K562 (cell line): ENCODE data around the gene PRKCQ. TPM values are rescaled to one million over a fixed set of nuclear protein-coding genes. Genes with fewer than 3 reads are reported as not detected.

Experiments used
- ATAC-seq: fragments of 200-7000 bp; cut with Tn5 transposase; 3 replicates; pipeline ENCODE4 v1.9.1; 2020; ENCODE audit warnings: moderate library complexity
- BruUV-seq: library from RNA; stranded (reverse); fragments of 400-500 nt; replicated peaks from 2 replicates; lab custom pipeline; 2021; lab: Mats Ljungman, UMichigan
- CTCF ChIA-PET: fragments of 300-600 bp; formaldehyde crosslinking; extraction: SDS; loops from one replicate; lab custom pipeline; 2021; ENCODE audit warnings: low intra/inter-chr PET ratio; lab: Yijun Ruan, JAX
- POLR2A ChIA-PET: fragments of 300-600, 350-650 bp; sonication (Branson Sonifier 250); formaldehyde crosslinking; extraction: SDS; loops from one replicate; lab custom pipeline; 2021; ENCODE audit warnings: antibody characterized with exemption, inconsistent platforms; lab: Yijun Ruan, JAX
- DNase-seq, 4 experiments: peaks; one replicate each; pipeline versions ENCODE4 v3.0.0 to v3.0.0-alpha.2; 2011 to 2018; ENCODE audit warnings: low spot score in 3 of 4, mixed read lengths in 3 of 4; ENCODE audit errors: extremely low read depth in 1 of 4
- FAIRE-seq: peaks from 2 replicates; lab custom pipeline; 2011; peaks lifted over from hg19 to GRCh38; lab: Jason Lieb, UNC
- H2AFZ ChIP-seq: 2 replicates; pipeline ENCODE4 v1.6.0; 2011; ENCODE audit warnings: low read depth, low read length, control low read depth, inconsistent platforms
- H3K27ac ChIP-seq: fragments of 200-600 bp; 3 replicates; pipeline ENCODE4 v1.8.0; 2011; ENCODE audit warnings: low read depth, mild to moderate bottlenecking, control low read depth, inconsistent platforms, low read length, moderate library complexity, mixed read lengths; ENCODE audit errors: extremely low read depth
- H3K27me3 ChIP-seq, 2 experiments: fragments of 300-600 bp in 1 of 2; 2 replicates in 1 of 2; 3 replicates in 1 of 2; pipeline versions ENCODE4 v1.6.0 to v1.8.0; 2011; ENCODE audit warnings: inconsistent platforms in 2 of 2, low read length in 2 of 2, mild to moderate bottlenecking in 1 of 2, mixed read lengths in 1 of 2, moderate library complexity in 1 of 2; ENCODE audit not compliant: control insufficient read depth in 2 of 2, insufficient read depth in 2 of 2
- H3K36me3 ChIP-seq: fragments of 300-600 bp; 3 replicates; pipeline ENCODE4 v1.8.0; 2011; ENCODE audit warnings: mild to moderate bottlenecking, low read length, inconsistent platforms; ENCODE audit not compliant: control insufficient read depth, insufficient read depth
- H3K4me1 ChIP-seq, 2 experiments: fragments of 200-600 bp in 1 of 2; replicated peaks in 1 of 2; 2 replicates in 1 of 2; 3 replicates in 1 of 2; pipeline versions ENCODE4 v1.5.1 to v1.8.0; 2011; ENCODE audit warnings: inconsistent platforms in 2 of 2, low read length in 2 of 2, mild to moderate bottlenecking in 1 of 2, mixed read lengths in 1 of 2, moderate library complexity in 1 of 2; ENCODE audit not compliant: control insufficient read depth in 2 of 2, insufficient read depth in 2 of 2
- H3K4me2 ChIP-seq: 2 replicates; pipeline ENCODE4 v1.6.1; 2011; ENCODE audit warnings: low read length, control low read depth, inconsistent platforms, mixed read lengths; ENCODE audit not compliant: insufficient read depth
- H3K4me3 ChIP-seq: fragments of 200-600 bp; sonication (generic), shearing (Covaris generic); 2 replicates; pipeline ENCODE4 v1.5.1; 2016; ENCODE audit warnings: control low read depth, inconsistent platforms
- H3K79me2 ChIP-seq: fragments of 200-600 bp; 3 replicates; pipeline ENCODE4 v1.8.0; 2011; ENCODE audit warnings: low read length, inconsistent platforms; ENCODE audit not compliant: control insufficient read depth, insufficient read depth
- H3K9ac ChIP-seq, 2 experiments: 2 replicates each; pipeline versions ENCODE4 v1.6.0 to v1.6.1; 2011; ENCODE audit warnings: low read depth in 2 of 2, low read length in 2 of 2, control low read depth in 1 of 2, inconsistent platforms in 1 of 2, mild to moderate bottlenecking in 1 of 2, mixed read lengths in 1 of 2; ENCODE audit not compliant: insufficient read depth in 1 of 2
- H3K9me1 ChIP-seq: one replicate; pipeline ENCODE4 v1.6.0; 2011; ENCODE audit warnings: inconsistent platforms, mild to moderate bottlenecking, low read length, moderate library complexity; ENCODE audit not compliant: control insufficient read depth, insufficient read depth
- H3K9me3 ChIP-seq: replicated peaks from 2 replicates; pipeline ENCODE4 v1.5.1; 2011; ENCODE audit warnings: low read depth, low read length, inconsistent platforms; ENCODE audit not compliant: control insufficient read depth, insufficient read depth
- H4K20me1 ChIP-seq: replicated peaks from 2 replicates; pipeline ENCODE4 v1.6.1; 2011; ENCODE audit warnings: low read length, inconsistent platforms, mixed read lengths; ENCODE audit not compliant: control insufficient read depth, insufficient read depth
- ETS2 ChIP-seq: IDR thresholded peaks from 2 replicates; pipeline ENCODE4 v1.6.1; 2016; ENCODE audit warnings: borderline replicate concordance, missing genetic modification characterization, mild to moderate bottlenecking, moderate library complexity, missing compliant biosample characterization; ENCODE audit not compliant: poor library complexity, severe bottlenecking
- FOXM1 ChIP-seq, 2 experiments: fragments of 450-650 bp in 1 of 2; sonication (generic) in 1 of 2; formaldehyde crosslinking in 1 of 2; IDR thresholded peaks; 2 replicates each; pipeline versions ENCODE4 v1.6.1 to v1.9.0; 2017 to 2022; ENCODE audit warnings: low read depth in 2 of 2, mild to moderate bottlenecking in 2 of 2, missing genetic modification reagents in 1 of 2, moderate library complexity in 1 of 2
- PHTF2 ChIP-seq: fragments of 250-450 bp; sonication (Bioruptor Pico); IDR thresholded peaks from 2 replicates; pipeline ENCODE4 v1.5.0; 2021; ENCODE audit warnings: mild to moderate bottlenecking
- POLR2AphosphoS2 ChIP-seq: IDR thresholded peaks from 2 replicates; pipeline ENCODE4 v1.6.1; 2012; ENCODE audit warnings: low read length, improper control_type of control experiment
- POLR2G ChIP-seq: fragments of 200-400 bp; formaldehyde crosslinking; IDR thresholded peaks from 2 replicates; pipeline ENCODE4 v1.6.1; 2017; ENCODE audit warnings: low read depth, mild to moderate bottlenecking, antibody characterized with exemption, low read length, moderate library complexity
- PYGO2 ChIP-seq: fragments of 450-650 bp; IDR thresholded peaks from 2 replicates; pipeline ENCODE4 v1.6.1; 2016; ENCODE audit warnings: mild to moderate bottlenecking, missing genetic modification characterization, moderate library complexity, missing compliant biosample characterization
- RAD51 ChIP-seq: fragments of 450-650 bp; IDR thresholded peaks from 2 replicates; pipeline ENCODE4 v1.7.1; 2016; ENCODE audit warnings: low read depth, mild to moderate bottlenecking, borderline replicate concordance
- TRIM24 ChIP-seq, 2 experiments: fragments of 450-650 bp; IDR thresholded peaks; 2 replicates each; pipeline ENCODE4 v1.6.1; 2016
- ZKSCAN1 ChIP-seq: fragments of 150-350 bp; IDR thresholded peaks from 2 replicates; pipeline ENCODE4 v1.6.1; 2016; ENCODE audit warnings: low read depth, low read length
- ZNF134 ChIP-seq: fragments of 250-450 bp; sonication (Bioruptor Pico); conservative IDR thresholded peaks from 2 replicates; pipeline ENCODE4 v1.4.0; 2020
- ZNF224 ChIP-seq: sonication (generic); formaldehyde crosslinking; IDR thresholded peaks from 2 replicates; pipeline ENCODE4 v1.8.0; 2022; ENCODE audit warnings: mild to moderate bottlenecking, missing genetic modification reagents
- ZNF77 ChIP-seq: fragments of 250-450 bp; sonication (Bioruptor Pico); IDR thresholded peaks from 2 replicates; pipeline ENCODE4 v1.5.0; 2020
- WGBS: fragments of 100-300 bp; shearing (Covaris generic); methylation state at CpG from one replicate; pipeline ENCODE4 v1.1.6; 2016; ENCODE audit warnings: low coverage, mixed read lengths; ENCODE audit not compliant: insufficient coverage; ENCODE audit errors: missing lambda C conversion rate; 5-methylcytosine and 5-hydroxymethylcytosine counted together
- in situ Hi-C: fragments of 300-500 bp; cut with MboI; formaldehyde crosslinking; loops from 4 replicates; pipeline ENCODE4 v1.15.0; 2018; ENCODE audit warnings: inconsistent platforms, mixed read lengths
- intact Hi-C: fragments of 100-400 bp; cut with micrococcal nuclease; formaldehyde crosslinking; loops from 2 replicates; pipeline ENCODE4 v1.14.2; 2022
- polyA plus RNA-seq, 8 experiments: library from polyadenylated mRNA; depleted of rRNA in 4 of 8; stranded (reverse) in 5 of 8; unstranded in 3 of 8; fragments of >200 nt; fragmentation: Nextera tagmentation in 2 of 8; fragmentation: Illumina TruSeq in 1 of 8; extraction: Ambion mirVana in 2 of 8; extraction: Trizol in 1 of 8; gene quantifications; 2 replicates each; pipeline versions ENCODE4 v1.2.1 to v1.2.3, GENCODE V29; 2011 to 2014; ENCODE audit warnings: inconsistent platforms in 1 of 8, missing spikeins in 1 of 8
- total RNA-seq, 7 experiments: library from RNA; depleted of rRNA in 6 of 7; stranded (reverse); fragments of >200 nt in 6 of 7; fragmentation: Illumina TruSeq in 2 of 7; extraction: Trizol in 2 of 7; gene quantifications; 2 replicates each; pipeline versions ENCODE4 v1.2.1 to v1.2.3, GENCODE V29; 2011 to 2021; ENCODE audit warnings: low replicate concordance in 1 of 7
- TF ChIP-seq, protein P1 (sequence below), 2 experiments: fragments of 450-650 bp in 1 of 2; sonication (generic) in 1 of 2; formaldehyde crosslinking; conservative IDR thresholded peaks; 2 replicates each; pipeline versions ENCODE4 v1.4.0 to v1.8.1; 2020 to 2022; ENCODE audit warnings: mild to moderate bottlenecking in 1 of 2, missing genetic modification reagents in 1 of 2
- TF ChIP-seq, protein P2 (sequence below): fragments of 450-650 bp; formaldehyde crosslinking; IDR thresholded peaks from 2 replicates; pipeline ENCODE4 v1.4.0; 2020; ENCODE audit warnings: mild to moderate bottlenecking, moderate library complexity
- TF ChIP-seq, protein P3 (sequence below): fragments of 250-450 bp; sonication (Bioruptor Pico); IDR thresholded peaks from 2 replicates; pipeline ENCODE4 v1.4.0; 2020; ENCODE audit warnings: borderline replicate concordance
- TF ChIP-seq, protein P4 (sequence below): IDR thresholded peaks from 2 replicates; pipeline ENCODE4 v1.6.1; 2011; ENCODE audit not compliant: insufficient read length; ENCODE audit errors: extremely low read depth

Gene PRKCQ
- total and polyA plus RNA-seq, 9 of the 15 experiments (the other 6 are each of a cell fraction or from before 2014, with no cell fraction given) = 4.4 to 23.3 (median 14.6) TPM

DNA sequence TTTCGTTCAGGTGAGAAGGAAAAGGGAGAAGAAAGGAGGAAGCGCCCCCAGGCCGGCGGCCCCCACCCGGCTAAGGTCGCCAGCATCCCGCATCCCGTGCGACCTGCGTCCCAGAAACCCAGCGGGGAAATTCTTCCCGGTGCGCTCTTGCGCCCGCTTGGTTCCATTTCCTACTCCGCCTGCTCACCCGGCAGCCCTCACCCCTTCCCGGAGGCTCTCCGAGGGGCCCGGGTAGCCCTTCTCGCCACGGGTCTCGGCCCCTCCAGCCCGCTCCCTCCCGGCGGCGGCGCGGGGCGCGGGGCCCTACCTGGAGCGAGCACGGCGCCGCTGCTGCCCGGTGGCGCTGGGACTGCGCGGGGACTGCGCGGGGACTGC, at the start of gene PRKCQ (continued):
- TF ChIP-seq POLR2G = 0 out of 2 replicates have a peak, but pooled peaks have one; percentile 74

DNA sequence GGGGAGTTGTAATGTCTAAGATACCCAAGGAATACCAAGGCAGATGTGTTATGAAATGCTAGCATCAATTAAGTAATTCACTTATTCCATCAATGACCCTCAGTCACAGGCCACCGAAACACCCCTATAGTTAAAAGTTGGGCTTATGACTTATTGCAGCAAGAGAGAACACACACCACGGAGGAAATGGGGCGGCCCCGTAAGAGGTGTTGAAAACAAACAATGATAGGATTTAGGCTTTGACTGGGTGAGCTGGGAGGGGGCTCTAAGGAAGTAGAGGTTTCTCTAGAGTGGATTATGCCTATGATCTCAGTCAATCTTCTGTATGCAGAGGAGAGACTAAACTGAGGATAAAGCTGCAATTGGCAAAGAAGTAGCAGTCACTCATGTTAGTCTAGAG, 45.4 kb upstream of the PRKCQ start:
- no peak overlapping the region for H3K4me3 ChIP-seq
- ChIA-PET CTCF (no interaction called here), POLR2A (no interaction called here)
- in situ Hi-C loops (no loop called here), intact Hi-C loops (no loop called here)
- no peak overlapping the region for H2AFZ ChIP-seq
- no peaks in the 10 kb centered on the region for H3K79me2 ChIP-seq
- H4K20me1 ChIP-seq = no peaks in the 10 kb centered on the region
- no peaks in the 10 kb centered on the region for H3K4me1 ChIP-seq
- H3K9me1 ChIP-seq = no peaks in the 10 kb centered on the region
- H3K9ac ChIP-seq = no peak overlapping the region
- H3K27me3 ChIP-seq = peaks cover 37 to 48% of the 10 kb centered on the region in 2 experiments
- no peak for DNase-seq
- no peak for FAIRE-seq
- H3K4me2 ChIP-seq = no peak overlapping the region
- no TSS peak for BruUV-seq
- H3K27ac ChIP-seq = no peak overlapping the region
- no peak for ATAC-seq
- 2% methylated on average over 4 of the region's 4 CpGs for WGBS
- no peaks in the 10 kb centered on the region; the same call in 1 of the 2 replicates for H3K9me3 ChIP-seq
- no peaks in the 10 kb centered on the region for H3K36me3 ChIP-seq
- no peak for TF ChIP-seq RAD51
- no peak for TF ChIP-seq POLR2AphosphoS2
- no peak for TF ChIP-seq PHTF2 (CRISPR knock-in tag)
- no peak for TF ChIP-seq ZKSCAN1
- no peak for TF ChIP-seq FOXM1 (IDR thresholded peaks at IDR 0.05; ENCODE audit: low read depth)
- no peak for TF ChIP-seq FOXM1 (CRISPR knock-in tag; IDR thresholded peaks at IDR 0.05; ENCODE audit: low read depth)
- TF ChIP-seq, protein P1, sequence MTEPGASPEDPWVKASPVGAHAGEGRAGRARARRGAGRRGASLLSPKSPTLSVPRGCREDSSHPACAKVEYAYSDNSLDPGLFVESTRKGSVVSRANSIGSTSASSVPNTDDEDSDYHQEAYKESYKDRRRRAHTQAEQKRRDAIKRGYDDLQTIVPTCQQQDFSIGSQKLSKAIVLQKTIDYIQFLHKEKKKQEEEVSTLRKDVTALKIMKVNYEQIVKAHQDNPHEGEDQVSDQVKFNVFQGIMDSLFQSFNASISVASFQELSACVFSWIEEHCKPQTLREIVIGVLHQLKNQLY (CRISPR knock-in tag; conservative IDR thresholded peaks at IDR 0.05) = no peak
- TF ChIP-seq, protein P2, sequence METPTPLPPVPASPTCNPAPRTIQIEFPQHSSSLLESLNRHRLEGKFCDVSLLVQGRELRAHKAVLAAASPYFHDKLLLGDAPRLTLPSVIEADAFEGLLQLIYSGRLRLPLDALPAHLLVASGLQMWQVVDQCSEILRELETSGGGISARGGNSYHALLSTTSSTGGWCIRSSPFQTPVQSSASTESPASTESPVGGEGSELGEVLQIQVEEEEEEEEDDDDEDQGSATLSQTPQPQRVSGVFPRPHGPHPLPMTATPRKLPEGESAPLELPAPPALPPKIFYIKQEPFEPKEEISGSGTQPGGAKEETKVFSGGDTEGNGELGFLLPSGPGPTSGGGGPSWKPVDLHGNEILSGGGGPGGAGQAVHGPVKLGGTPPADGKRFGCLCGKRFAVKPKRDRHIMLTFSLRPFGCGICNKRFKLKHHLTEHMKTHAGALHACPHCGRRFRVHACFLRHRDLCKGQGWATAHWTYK (CRISPR knock-in tag) = no peak
- TF ChIP-seq ZNF134 (CRISPR knock-in tag) = no peak
- TF ChIP-seq TRIM24 (IDR thresholded peaks at IDR 0.05) = no peak
- TF ChIP-seq ZNF224 (CRISPR knock-in tag) = no peak
- TF ChIP-seq ZNF77 = no peak
- TF ChIP-seq ETS2 (tag) = no peak
- TF ChIP-seq, protein P3, sequence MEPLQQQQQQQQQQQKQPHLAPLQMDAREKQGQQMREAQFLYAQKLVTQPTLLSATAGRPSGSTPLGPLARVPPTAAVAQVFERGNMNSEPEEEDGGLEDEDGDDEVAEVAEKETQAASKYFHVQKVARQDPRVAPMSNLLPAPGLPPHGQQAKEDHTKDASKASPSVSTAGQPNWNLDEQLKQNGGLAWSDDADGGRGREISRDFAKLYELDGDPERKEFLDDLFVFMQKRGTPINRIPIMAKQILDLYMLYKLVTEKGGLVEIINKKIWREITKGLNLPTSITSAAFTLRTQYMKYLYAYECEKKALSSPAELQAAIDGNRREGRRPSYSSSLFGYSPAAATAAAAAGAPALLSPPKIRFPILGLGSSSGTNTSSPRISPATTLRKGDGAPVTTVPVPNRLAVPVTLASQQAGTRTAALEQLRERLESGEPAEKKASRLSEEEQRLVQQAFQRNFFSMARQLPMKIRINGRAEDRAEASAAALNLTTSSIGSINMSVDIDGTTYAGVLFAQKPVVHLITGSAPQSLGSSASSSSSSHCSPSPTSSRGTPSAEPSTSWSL (CRISPR knock-in tag) = no peak
- TF ChIP-seq PYGO2 (tag) = no peak
- TF ChIP-seq, protein P4, sequence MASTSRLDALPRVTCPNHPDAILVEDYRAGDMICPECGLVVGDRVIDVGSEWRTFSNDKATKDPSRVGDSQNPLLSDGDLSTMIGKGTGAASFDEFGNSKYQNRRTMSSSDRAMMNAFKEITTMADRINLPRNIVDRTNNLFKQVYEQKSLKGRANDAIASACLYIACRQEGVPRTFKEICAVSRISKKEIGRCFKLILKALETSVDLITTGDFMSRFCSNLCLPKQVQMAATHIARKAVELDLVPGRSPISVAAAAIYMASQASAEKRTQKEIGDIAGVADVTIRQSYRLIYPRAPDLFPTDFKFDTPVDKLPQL = no peak
